Measurements from ENCODE around the gene INTS2.
"Not testable (repeated sequence)": the region's sequence is repeated elsewhere in the genome, so short reads cannot be mapped to it uniquely, and the experiment has no call there.

Gene INTS2

DNA sequence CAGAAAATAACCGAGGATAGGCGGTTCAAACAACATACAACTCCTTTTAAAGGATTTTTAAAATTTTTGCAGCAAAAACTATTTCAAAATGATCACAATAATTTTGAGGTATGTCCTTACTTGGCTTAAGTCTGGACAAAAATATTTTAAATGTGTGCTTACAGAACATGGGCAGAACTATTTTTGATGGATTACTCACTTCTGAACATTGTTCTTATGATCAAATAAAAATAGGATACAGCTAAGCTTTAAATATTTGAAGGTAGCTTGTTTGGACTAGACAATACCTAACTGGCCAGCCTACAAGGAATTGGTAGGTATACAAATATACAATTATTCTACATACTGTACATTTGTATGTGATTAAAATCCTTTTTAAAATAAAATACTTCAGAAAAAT lies 14.3 kb upstream of the INTS2 start:
- H3K27me3 Mint-ChIP-seq (ENCODE audit: low read depth), result no peaks in the 10 kb centered on the region
- H3K27ac Mint-ChIP-seq, result no peak overlapping the region
- H3K9me3 Mint-ChIP-seq, result no peaks in the 10 kb centered on the region
- H3K4me3 Mint-ChIP-seq, result no peak overlapping the region
- TF ChIP-seq, protein P1, sequence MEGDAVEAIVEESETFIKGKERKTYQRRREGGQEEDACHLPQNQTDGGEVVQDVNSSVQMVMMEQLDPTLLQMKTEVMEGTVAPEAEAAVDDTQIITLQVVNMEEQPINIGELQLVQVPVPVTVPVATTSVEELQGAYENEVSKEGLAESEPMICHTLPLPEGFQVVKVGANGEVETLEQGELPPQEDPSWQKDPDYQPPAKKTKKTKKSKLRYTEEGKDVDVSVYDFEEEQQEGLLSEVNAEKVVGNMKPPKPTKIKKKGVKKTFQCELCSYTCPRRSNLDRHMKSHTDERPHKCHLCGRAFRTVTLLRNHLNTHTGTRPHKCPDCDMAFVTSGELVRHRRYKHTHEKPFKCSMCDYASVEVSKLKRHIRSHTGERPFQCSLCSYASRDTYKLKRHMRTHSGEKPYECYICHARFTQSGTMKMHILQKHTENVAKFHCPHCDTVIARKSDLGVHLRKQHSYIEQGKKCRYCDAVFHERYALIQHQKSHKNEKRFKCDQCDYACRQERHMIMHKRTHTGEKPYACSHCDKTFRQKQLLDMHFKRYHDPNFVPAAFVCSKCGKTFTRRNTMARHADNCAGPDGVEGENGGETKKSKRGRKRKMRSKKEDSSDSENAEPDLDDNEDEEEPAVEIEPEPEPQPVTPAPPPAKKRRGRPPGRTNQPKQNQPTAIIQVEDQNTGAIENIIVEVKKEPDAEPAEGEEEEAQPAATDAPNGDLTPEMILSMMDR (IDR thresholded peaks at IDR 0.05; ENCODE audit: unreplicated experiment in 3 of 3), result no peak
- H3K36me3 Mint-ChIP-seq (ENCODE audit: low read depth), result peaks cover 29% of the 10 kb centered on the region
- H3K4me1 Mint-ChIP-seq, result no peaks in the 10 kb centered on the region

DNA sequence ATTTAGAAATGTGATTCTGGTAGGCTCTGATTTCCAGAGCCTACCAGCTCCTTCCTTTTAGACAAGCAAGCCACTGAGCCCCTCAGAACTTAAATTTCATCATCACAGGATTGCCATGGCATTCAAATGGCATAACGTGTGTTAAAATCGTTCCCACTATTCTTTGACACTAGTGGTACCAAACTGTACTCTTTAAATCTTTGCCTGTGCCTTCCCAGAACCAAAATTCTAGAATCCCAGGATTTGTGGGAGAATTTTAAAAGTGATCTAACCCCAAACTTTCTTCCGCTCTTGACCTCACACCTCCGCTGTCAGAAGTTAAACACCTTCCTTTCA lies 287 bp upstream of the INTS2 start:
- Mint-ChIP-seq H3K27ac (peak overlapping the region; percentile 94 to 97 (median 96)), H3K36me3 (ENCODE audit: low read depth) (peaks cover 18% of the 10 kb centered on the region), H3K9me3 (no peaks in the 10 kb centered on the region), H3K27me3 (ENCODE audit: low read depth) (no peaks in the 10 kb centered on the region), H3K4me3 (peak overlapping the region; percentile 90 to 94 (median 94)), H3K4me1 (peaks cover 16% of the 10 kb centered on the region)
- TF ChIP-seq, protein P1 (IDR thresholded peaks at IDR 0.05; ENCODE audit: unreplicated experiment in 3 of 3), result no peak

DNA sequence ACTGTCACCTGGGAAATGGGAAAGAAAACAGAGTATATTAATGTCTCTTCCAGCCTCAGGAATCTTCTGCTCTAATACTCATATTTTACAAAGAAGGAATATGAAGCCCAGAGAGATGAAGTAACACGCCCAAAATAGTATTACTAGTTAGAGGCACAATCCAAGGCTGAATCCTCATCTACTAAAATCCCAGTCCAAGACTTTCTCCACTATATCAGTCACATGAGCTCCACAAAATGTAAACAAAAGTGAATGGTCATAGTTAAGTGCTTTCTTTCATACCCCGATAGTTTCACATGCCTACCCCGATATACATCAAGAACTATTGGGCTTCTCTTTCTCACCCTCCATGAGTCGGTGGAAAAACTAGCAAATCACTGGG lies 965 bp downstream of the INTS2 start:
- H3K4me1 Mint-ChIP-seq, result peaks cover 16% of the 10 kb centered on the region
- no peaks in the 10 kb centered on the region for H3K9me3 Mint-ChIP-seq
- H3K27ac Mint-ChIP-seq, result peak overlapping the region; percentile 94 to 97 (median 96)
- H3K36me3 Mint-ChIP-seq (ENCODE audit: low read depth), result peaks cover 23% of the 10 kb centered on the region
- TF ChIP-seq, protein P1 (IDR thresholded peaks at IDR 0.05; ENCODE audit: unreplicated experiment in 3 of 3), result no peak
- peak overlapping the region; percentile 90 to 94 (median 94) for H3K4me3 Mint-ChIP-seq
- no peaks in the 10 kb centered on the region for H3K27me3 Mint-ChIP-seq (ENCODE audit: low read depth)

DNA sequence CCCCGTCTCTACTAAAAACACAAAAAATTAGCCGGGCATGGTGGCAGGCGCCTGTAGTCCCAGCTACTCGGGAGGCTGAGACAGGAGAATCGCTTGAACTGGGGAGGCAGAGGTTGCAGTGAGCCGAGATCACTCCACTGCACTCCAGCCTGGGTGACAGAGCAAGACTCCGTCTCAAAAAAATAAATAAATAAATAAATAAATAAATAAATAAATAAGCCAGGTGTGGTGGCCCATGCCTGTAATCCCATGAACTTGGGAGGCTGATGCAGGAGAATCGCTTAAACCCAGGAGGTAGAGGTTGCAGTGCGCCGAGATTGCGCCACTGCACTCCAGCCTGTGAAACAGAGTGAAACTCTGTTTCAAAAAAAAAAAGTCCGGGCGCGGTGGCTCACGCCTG lies 12.6 kb downstream of the INTS2 start:
- not testable (repeated sequence) for H3K4me1 Mint-ChIP-seq; H3K4me3 Mint-ChIP-seq; H3K27me3 Mint-ChIP-seq (ENCODE audit: low read depth); H3K9me3 Mint-ChIP-seq; H3K27ac Mint-ChIP-seq
- peaks cover 49% of the 10 kb centered on the region for H3K36me3 Mint-ChIP-seq (ENCODE audit: low read depth)

DNA sequence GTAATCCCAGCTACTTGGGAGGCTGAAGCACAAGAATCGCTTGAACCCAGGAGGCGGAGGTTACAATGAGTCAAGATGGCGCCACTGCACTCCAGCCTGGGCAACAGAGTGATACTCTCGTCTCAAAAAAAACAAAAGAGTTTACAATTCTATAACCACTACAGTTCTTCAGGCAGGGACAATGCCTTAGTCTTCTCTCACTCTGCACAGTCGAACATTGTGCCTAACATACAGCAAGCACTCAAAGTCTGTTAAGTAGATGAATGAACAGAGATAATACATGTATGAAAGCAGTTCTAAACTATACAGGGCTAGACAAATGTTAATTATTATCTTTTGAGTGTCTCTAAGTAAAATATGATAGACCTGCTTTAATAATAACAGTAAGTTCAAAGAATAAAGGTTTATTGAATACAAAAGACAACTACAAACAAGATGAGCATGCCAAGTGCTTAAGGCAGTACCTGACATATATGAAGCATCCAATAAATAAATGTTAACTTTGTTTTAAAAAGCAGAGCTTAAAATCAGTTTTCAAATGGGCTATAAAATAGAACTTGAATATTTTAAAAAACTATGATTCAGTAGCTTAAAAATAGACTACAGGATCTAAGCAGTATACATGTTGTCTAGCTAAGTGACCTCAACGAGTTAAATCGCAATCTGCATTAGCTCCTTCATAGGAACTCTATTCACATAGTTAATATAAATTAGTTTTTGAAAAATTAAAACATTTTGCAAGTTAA lies 19.3 kb downstream of the INTS2 start:
- Mint-ChIP-seq H3K27me3 (ENCODE audit: low read depth) (no peaks in the 10 kb centered on the region), H3K9me3 (no peaks in the 10 kb centered on the region)
- TF ChIP-seq, protein P1 (IDR thresholded peaks at IDR 0.05; ENCODE audit: unreplicated experiment in 3 of 3), result no peak

DNA sequence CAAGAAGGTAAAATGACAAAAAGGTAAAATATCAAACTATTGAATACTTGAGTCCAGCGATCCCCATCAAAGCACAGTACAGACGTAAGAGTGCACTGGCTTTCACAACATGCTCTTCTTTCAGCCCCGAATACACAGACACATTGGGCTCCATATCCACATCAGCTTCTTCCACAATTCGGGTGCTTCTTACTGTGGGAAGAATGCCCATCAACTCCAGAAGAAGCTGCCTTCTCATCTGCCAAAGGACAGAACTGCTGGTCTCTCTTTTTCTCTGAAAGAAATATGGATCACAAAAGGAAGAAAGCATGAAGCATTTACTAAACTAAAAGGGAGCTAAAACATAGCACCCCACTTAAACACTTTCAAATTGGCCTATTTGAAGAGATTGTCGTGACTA lies 20.4 kb downstream of the INTS2 start:
- Mint-ChIP-seq H3K36me3 (ENCODE audit: low read depth) (peaks cover 43% of the 10 kb centered on the region), H3K4me3 (no peak overlapping the region), H3K4me1 (peaks cover 9% of the 10 kb centered on the region), H3K27me3 (ENCODE audit: low read depth) (no peaks in the 10 kb centered on the region), H3K9me3 (no peaks in the 10 kb centered on the region), H3K27ac (no peak overlapping the region)
- TF ChIP-seq, protein P1 (IDR thresholded peaks at IDR 0.05; ENCODE audit: unreplicated experiment in 3 of 3), result no peak

More for the DNA sequence above, 19.3 kb downstream of the INTS2 start:
- no peak overlapping the region for H3K27ac Mint-ChIP-seq
- H3K4me3 Mint-ChIP-seq, result no peak overlapping the region
- H3K4me1 Mint-ChIP-seq, result peaks cover 9% of the 10 kb centered on the region
- peaks cover 36% of the 10 kb centered on the region for H3K36me3 Mint-ChIP-seq (ENCODE audit: low read depth)
